GM10847 (cell line): ENCODE measurements around the gene BRD4.

Source experiments
- POLR2A ChIP-seq: IDR thresholded peaks from 2 replicates; pipeline ENCODE4 v1.6.1; 2011; ENCODE audit not compliant: insufficient read length; ENCODE audit errors: extremely low read depth

Gene BRD4

GRCh38 chr19:15368798-15369593 lies 36.7 kb upstream of the BRD4 start:
- TF ChIP-seq POLR2A = no peak

DNA sequence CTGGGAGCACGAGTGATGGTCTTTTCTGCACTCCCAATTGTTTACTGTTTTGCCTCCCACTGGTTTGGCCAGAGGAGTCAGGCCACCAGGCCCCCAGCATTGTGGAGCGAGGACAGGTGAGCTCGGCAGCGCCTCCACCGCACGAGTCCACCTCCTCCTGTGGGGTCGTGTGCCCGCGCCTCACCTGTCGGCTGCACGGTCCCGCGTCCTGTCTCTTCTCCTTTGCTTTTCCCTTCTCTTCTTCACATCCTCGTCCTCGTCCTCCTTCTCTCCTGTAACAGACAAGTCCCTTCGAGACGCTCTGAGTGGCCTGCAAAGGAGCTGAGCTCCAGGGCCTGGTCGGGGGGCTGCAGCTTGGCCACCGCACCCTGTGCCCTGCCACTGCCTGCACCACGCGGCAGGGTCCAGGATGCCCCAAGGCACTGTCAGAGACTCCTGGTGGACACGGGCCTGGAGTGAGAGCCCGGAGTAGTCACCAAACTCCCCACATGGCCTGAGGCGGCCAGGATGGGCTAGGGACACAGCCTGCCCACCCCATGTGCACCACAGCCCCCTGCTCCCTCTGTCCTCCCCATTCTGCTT lies 35.8 kb upstream of the BRD4 start:
- no peak for TF ChIP-seq POLR2A

DNA sequence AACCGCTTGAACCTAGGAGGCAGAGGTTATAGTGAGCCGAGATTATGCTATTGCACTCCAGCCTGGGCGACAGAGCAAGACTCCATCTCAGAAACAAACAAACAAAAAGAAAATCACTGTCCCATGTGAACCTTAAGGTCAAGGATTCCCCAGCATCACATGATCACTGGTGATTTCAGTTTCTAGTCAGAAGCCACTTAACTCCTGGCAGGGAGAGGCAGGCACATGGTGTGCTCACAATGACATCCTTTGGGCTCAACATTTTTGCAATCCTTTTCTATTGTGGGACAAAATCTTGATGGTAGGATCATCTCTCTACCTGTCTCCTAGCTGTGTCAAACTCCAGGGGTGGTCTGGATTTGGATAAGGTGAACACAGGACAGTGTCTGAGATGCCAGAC lies 35.1 kb upstream of the BRD4 start:
- TF ChIP-seq POLR2A = no peak

- TF ChIP-seq POLR2A = no peak
Observed at GRCh38 chr19:15365264-15365663, 32.9 kb upstream of the BRD4 start.

DNA sequence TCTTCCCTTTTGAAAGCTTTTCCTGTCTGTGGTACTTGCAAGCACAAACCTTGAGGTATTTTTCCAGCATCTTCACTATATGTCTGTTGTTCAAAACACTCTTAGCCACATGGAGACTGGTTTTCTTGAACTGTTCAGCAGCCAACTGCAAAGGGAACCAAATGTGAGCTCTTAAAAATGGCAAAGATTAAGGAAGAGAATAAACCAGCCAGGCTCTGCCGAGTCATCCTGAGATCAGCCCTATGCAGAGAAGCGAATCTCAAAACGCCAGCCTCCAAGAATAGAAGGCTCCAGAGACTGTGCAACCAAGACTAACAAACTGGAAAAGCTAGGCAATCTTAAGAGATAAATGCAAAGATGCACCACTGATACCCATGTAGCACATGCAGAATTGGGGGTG lies 26.6 kb upstream of the BRD4 start:
- no peak for TF ChIP-seq POLR2A

GRCh38 chr19:15357906-15358305 lies 25.6 kb upstream of the BRD4 start:
- no peak for TF ChIP-seq POLR2A

DNA sequence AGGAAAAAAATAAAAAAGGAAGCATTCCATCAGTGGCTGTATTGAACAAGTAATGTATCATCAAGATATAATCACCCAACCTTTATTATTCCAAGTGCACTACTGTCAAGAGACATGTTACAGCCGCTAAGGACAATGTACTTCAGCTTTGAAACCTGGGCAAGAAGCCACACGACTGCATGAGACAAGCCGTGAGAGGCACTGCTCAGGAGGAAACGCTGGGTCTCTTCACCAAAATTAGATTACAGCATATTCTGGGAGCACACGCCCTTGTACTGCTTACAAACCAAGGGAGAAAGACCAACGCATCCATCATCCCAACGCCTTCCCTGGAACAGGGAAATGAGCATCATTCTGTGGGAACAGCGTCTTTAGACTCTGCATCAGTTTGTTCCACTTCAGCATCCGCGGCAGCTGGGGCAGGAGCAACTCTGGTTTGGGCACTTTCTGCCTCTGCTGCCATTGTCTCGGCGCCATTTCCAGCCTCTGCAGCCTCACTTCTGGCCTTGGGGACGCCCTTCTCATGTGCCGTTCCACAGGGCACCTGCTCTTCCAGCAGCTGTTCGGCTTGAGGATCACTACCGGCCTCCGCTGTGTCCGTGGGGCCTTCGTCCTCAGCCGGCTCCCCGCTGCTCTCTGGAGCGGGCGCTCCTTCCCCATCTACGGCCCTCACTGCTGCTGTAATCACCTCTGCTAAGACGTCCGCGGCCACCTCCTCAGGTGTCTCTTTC lies 22.4 kb upstream of the BRD4 start:
- TF ChIP-seq POLR2A = no peak

DNA sequence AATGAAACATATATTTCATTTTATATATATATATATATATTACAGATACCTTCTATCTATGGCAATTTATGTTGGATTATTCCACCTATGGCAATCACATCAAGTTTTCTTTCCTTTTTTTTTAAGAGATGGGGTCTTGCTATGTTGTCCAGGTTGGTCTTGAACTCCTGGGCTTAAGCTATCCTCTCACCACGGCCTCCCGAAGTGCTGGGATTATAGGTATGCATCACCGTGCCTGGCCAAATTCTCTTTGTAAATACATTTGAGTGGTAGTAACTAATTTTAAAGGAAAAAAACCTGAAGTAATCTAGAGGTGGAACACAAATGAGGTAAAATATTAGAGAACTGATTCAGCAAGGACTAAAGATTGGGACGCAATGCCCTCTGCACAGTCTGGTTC lies 21.6 kb upstream of the BRD4 start:
- TF ChIP-seq POLR2A = no peak

GRCh38 chr19:15340086-15340485 lies 7.7 kb upstream of the BRD4 start:
- TF ChIP-seq POLR2A = no peak

GRCh38 chr19:15337202-15337601 lies 4.9 kb upstream of the BRD4 start:
- TF ChIP-seq POLR2A = no peak

GRCh38 chr19:15331419-15332310 lies 674 bp downstream of the BRD4 start:
- no peak for TF ChIP-seq POLR2A

GRCh38 chr19:15330801-15331418 lies 1.4 kb downstream of the BRD4 start:
- TF ChIP-seq POLR2A = no peak

DNA sequence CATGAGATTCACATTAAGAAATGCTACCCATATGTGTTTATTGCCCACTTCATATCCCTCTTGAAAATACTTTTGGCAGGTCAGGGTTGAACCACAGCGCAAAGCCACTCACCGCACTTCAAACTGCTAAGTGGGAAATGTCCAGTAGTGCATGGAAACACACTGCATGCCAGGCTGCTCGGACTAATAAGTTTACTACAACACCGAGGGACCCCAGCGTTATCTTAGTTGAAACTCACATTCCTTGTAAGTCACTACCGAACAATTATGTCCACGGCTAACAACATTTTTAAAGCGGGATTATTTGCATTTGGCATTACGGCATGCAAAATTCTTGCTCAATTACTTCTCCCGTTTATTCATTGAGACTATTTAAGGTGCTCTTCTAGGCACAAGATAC lies 4.0 kb downstream of the BRD4 start:
- no peak for TF ChIP-seq POLR2A

- no peak for TF ChIP-seq POLR2A
Observed at GRCh38 chr19:15324791-15325519, 7.4 kb downstream of the BRD4 start.
